Glomerular visceral epithelial cell (primary cell): ENCODE measurements around the gene F10.

Experiments used
- DNase-seq: peaks from one replicate; pipeline ENCODE4 v3.0.0-alpha.2; 2016; ENCODE audit errors: extremely low spot score

F10 gene

DNA sequence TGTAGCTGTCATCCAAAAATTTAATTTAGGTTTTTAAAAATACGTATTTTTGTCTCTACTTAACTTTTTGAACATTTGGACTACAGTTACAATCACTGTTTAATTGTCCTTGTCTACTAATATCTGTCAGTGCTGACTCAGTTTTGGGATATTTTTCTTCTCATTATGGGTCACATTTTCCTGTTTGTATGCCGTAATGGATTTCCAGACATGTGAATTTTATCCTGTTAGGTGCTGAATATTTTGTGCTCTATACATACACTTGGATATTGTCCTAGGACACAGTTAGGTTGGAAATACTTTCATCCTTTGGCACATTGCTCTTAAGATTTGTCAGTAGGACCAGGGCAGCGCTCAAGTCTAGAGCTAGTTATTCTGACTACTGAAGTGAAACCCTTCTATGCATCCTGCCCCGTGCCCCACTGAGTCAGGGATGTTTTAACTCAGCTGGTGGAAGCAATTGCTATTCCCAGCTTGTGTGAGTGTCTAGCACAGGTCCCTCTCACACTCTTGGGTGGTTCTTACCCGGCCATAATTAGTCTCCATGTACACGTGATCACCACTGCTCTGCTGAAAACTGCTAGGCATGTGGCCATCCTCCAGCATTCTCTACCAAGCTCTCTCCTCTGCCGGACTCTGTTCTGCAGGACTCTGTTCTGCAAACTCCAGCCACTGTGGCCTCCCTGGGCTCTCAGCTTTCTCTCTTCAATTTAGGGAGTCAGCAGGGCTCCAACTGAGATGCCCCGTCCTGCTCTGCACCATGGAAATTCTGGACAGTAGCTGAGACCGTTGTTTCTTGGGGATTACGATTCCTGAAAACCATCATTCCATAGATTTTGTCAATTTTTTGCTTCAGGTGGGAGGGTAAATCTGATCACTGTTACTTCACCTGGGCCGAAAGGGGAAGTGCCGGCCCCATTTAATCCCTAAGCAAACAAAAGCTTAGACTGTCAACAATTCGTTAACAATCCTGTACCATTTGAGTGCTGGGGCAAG, 47.0 kb downstream of the F10 start:
- no peak for DNase-seq

DNA sequence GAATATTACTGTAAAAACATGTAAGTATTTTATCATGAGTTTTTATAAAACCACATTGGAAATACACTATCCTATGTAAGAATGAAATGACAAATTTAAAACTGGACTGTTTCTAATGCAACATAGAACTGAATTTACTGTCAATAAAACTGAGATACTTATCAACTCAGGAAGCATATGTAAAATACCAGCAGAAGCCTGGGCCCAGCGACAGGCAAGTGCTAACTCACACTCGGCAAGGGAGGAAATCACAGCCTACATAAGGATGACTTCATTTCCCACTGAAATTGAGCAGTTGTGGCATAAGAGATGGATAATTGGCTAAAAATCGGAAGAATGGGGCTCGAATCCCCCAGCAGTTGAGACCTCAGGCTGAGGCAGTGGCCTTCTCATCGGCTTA, 47.9 kb downstream of the F10 start:
- no peak for DNase-seq

DNA sequence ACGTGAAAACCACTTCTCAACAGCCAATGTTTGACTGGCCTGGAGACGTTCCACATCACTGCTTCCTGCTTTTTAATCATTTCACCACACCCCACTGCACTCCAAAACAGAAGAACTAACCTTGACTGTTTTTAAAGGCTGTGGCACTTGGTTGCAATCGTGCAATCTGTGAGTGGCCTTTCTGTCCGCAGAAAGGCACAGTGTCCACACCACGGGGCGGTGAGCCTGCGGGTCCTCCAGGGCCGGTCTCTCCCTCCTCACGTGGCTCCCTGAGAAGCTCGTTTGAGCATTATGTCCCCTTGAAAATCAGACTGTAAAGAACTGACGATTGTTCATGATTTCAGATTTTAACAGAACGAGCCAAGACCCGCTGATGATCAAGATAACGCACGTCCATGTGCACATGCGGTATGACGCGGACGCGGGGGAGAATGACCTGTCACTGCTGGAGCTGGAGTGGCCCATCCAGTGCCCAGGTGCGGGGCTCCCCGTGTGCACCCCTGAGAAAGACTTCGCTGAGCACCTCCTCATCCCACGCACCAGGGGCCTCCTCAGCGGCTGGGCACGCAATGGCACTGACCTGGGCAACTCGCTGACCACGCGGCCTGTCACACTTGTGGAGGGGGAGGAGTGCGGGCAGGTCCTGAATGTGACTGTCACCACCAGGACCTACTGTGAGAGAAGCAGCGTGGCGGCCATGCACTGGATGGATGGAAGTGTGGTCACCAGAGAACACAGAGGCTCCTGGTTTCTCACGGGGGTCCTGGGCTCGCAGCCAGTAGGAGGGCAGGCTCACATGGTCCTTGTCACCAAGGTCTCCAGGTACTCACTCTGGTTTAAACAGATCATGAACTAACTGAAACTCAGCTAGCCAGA, 48.9 kb downstream of the F10 start:
- DNase-seq = peak; percentile 16

DNA sequence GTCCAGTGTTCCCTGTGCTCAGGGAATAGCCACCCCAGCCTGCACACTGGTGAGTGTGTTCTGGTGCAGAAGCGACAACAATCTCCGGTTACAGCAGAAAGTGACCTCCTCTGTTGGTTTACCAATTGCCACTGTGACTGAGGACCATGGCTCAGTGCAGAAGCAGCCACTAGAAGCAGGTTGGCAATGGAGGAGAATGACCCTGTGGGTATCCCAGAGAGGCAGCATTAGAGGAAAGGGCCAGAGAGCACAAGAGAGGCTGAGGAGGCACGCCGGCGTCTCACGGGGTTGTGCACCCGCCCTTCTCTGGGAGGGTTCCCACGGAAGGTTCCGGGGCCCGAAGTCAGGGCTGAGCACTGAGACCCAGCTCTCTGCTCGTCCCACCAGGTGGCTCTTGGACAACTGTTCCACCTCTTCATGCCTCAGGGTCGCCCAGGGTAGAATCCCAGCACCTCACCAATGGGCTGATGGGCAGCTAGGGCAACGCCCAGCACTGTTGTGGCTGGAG, 49.9 kb downstream of the F10 start:
- no peak for DNase-seq

DNA sequence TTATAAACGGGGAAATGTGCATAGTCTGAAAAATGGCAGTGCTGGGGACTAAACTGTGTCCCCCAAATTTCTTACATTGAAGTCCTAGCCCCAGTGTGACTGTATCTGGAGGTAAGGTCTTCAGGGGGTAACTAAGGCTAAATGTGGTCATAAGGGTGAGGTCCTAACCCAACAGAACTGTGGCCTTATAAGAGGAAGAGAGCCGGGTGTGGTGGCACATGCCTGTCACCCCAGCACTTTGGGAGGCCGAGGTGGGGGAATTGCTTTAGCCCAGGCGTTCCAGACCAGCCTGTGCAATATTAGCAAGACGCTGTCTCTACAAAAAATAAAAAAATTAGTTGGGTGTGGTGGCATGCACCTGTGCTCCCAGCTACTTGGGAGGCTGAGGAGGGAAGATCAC, 53.7 kb downstream of the F10 start:
- DNase-seq = no peak

DNA sequence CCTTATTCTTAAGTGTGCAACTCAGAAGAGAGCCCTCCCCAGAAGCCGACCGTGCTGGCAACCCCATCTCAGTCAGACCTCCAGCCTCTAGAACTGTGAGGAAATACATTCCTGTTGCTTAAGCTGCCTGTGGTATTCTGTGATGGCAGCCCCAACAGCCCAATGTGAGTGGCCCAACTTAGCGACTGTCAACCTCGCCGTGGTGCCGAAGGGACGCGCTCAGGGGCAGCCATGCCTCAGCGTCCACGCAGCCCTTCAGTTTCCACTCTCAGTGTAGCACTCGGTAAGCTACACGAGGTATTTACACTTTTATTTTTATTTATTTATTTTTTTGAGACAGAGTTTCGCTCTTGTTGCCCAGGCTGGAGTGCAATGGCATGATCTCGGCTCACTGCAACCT, 54.2 kb downstream of the F10 start:
- DNase-seq = no peak

DNA sequence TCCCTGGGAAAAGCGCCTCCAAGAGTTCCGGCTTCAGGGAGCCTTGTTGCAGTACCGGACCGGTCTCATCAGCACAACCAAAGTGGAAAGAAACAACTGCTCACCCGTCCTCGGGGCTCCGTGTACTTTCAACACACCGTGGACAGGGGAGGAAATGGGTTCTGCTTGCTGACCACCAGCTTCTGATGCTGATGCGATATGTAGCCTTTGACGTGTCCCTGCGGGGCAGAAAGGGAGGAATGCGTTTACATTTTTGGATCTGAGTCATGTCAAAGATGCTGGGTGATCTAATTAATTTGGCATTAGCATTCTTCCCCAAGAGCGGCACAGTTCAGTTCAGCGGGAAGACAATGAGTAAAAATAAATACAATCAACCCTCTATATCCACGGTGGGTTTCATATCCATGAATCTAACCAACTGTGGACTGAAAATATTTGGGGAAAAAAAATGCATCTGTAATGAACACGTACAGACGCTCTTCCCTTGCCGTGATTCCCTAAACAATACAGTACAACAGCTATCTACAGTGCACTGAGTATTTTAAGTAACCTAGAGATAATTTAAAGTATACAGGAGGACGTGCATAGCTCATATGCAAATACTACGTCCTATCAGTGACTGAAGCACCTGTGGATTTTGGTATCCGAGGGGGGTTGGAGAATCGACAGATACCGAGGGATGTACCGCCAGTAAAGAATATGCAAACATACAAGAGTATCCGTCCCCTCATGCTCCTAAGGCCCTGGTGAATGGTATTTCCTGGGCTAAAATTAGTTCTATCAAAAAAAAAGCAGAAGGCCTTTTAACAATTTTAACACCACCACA, 55.7 kb downstream of the F10 start:
- peak; percentile 68 for DNase-seq

DNA sequence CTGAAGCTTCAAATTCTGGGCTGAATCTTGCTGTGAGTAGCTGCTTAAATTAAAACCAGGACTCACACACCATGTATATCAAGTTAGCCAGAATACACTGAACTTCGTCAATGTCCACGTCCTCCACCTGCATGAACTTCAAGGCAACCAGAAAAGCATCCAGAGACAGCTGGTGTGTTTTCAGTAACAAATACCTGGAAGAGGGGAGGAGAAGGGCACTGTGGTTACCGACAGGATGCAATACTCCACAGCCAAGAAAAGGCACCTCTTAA, 56.2 kb downstream of the F10 start:
- DNase-seq = no peak

DNA sequence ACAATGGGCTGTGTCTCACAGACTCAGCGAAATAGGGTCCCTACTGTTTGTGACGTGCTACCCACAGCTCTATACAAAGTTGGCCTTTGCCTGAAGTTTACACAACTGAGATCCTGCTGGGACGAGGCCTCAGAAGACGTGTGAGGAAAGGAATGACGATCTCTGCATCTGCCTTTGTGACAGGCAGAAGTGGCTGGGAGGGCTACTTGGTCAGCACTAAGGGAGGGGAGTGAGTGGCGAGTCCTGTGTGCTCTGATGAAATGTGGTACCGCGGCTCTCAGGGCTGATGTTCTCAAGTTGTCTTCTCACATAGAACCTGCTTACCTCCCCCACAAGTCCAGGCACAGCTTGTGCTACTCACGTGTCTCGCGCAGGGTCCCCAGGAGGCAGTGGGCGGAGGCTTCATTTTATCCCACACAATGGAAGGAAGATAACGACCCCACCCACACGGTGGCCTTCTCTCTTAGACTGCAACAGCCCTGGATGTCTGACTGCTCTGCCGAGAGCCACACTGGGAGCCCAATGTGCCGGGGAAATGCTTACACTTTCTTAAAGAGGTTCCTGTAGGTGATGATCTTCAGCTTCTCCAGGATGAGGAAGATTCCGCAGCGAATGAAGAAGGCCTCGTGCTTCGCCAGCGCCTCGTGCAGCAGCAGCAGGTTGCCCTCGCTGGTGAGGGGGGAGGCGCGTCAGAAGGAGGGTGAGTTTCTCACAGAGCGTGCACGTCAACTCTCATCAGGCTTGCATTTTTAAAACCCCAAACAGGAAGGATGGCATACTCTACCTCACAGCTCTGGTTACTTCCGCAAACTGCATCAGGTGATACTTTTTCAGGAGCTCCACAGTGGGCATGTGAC, 57.0 kb downstream of the F10 start:
- no peak for DNase-seq

DNA sequence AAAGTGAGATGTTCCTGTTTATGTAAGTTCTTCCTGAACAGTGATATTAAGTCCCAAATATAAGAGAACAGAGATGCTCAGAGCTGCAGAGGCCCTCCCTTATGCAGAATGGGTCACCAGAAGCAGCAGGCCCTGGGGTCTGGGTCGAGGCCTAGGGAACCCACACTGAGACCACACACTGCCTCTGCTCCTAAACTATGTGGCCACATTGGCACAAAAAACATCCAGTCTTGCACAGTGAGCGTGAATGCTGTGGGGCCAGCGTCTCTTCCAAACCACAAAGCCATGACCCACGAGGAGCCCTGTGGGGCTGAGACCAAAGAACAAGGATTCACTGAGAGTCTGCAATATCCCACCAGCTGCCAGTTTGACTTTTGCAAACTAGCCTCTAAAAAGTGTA, 59.4 kb downstream of the F10 start:
- no peak for DNase-seq

DNA sequence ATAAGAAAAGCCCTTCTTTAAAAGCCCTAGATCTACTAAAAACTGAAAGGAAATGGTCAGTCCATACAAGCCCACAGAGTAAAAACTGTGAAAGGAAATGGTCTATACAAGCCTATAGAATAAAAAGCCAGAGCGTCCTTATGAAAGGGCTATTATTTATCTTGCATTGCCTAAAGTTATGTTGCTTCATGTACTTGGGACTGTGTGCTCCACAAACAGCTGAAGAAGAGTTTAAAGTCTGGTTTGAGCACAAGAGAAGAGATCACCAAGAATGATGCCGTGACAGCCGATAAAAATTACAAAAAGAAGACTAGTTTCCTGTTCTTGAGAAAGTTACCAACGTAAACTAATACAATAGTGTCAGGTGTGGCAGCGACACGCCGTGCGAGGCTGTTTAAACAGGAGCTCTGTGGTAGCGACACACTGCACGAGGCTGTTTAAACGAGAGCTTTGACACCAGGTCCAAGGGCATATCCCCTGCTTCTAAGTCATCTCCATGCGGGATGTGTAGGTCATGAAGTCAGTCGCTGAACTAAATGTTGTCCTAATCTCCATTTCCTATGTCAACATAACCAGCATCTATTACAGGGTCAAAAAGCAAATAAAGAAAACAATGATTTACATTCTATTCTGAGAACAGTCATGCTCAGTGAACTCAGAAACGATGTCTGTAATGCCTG, 61.0 kb downstream of the F10 start:
- DNase-seq = no peak

DNA sequence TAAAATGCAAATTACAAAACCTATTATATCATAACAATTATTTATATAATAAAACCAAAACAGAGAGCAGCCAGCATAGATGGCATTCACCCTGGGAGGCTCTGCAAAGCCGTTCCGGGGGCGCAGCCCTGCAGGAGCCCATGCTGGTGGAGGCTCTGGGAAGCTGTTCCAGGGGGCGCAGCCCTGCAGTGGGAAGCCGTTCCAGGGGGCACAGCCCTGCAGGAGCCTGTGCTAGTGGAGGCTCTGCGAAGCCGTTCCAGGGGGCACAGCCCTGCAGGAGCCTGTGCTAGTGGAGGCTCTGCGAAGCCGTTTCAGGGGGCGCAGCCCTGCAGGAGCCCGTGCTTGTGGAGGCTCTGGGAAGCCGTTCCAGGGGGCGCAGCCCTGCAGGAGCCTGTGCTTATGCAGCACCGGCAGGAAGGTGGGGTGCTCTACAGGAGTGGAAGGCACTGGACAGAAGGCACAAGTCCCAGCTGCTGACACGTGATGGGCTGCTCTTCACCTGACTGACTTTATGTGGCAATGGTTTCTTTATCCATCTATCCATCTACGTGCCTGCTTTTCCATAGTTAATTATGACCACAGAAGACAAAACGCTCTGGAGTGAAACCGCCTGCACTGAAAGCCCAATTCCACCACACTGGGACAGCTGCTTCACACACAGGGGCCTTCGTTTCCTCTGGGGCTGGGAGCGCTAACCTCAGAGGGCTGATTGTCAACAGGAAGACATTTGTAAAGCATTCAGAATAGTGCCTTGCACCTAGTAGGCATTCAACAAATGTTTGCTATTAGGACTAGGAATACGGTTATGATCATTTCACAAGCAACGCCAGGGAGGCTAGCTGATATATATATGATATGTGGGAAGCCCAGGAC, 62.2 kb downstream of the F10 start:
- no peak for DNase-seq

DNA sequence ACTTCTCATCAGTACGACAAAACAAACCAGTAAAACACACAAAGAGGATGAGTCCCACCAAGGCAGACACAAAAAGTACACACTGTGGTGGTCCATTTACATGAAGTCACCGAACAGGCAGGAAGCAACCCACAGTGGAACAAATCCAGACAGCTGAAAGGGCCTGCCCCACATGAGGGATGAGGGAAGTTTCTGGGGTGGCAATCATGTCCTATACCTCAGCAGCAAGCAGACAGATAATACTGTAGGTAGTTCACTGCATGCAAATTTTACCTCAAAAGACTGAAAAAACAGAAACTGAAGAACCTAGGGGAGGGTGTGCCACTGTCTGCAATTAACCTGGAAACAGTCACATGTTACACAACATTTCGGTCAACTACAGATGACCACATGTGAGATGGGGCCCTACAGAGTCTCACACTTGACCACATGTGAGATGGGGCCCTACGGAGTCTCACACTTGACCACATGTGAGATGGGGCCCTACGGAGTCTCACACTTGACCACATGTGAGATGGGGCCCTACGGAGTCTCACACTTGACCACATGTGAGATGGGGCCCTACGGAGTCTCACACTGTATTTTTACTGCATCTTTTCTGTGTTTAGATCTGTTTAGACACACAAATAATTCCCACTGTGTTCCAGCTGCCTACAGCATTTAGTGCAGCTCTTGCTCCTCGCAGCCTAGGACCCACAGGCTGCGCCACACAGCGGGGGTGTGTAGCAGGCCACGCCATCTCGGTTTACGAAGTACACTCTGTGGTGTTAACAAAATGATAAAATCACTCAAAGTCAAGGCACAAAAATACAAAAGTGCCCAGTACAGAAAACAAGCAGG, 63.7 kb downstream of the F10 start:
- DNase-seq = no peak

DNA sequence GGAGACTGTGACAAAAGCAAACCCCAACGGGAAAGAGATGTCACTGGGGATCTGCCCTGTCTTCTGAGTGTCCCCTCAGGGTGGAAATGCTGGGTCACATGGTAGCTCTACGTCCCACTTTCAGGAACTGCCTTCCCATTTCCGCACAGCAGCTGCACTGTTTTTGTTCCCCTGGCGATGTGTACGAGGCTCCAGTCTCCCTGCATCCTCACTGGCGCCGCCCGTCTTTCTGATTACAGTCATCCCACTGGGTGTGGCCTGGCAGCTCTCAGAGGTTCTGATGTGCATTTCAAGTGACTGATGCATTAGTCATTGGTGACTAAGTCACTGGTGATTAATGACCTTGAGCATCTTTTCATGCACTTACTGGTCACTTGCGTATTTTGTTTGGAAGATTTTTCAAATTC, 64.7 kb downstream of the F10 start:
- DNase-seq = peak; percentile 96

DNA sequence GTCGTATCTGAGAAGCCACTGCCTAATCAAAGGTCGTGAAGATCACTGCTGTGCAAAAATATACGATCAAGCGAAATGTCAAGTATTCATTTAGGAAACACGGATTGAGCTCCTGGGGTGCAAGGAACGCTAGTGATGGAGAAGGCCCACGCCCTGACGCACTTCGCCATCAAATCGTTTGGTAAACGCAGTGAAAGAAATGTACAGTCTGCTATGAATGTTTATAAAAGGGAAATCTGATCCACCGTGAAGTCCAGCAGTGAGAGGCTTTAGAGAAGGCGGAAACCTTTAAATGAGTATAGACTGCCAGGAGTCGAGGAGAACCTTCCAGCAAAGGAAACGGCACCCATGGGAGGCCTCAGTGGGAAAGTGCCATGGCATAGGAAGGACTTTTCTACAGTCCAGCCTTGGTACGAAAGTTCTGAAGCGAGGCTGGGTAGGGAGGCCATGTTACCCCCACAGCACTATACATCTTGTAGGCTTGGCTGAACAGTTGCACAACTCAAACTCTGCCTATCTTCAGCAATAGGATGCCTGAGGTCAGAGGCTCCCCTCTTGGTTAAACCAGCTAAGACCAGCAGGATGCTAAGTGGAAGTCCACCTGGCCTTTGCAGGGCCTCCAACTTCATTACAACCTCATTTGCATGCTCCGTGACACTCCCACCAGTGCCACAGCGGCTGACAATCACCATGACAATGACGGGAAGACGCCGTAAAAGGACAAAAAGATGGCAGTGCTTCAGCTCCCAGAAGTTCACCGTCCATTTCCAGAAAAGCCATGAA, 65.5 kb downstream of the F10 start:
- DNase-seq = no peak

DNA sequence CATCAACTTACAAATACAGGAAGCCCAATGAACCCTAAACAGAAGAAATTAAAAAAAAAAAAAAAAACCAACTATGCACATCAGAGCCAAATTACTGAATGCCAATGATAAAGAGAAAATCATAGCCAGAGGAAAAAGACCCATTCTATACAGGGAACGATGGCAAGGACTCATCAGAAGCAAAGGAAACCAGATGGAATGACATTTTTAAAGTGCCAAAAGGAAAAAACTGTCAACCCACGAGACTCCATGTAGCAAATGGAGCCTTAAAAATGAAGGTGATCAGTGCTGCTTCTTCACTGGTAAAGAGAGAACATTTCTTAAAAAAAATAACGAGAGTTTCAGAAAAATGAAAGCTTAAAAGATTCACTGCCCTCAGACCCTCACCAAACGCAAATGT, 67.6 kb downstream of the F10 start:
- no peak for DNase-seq

DNA sequence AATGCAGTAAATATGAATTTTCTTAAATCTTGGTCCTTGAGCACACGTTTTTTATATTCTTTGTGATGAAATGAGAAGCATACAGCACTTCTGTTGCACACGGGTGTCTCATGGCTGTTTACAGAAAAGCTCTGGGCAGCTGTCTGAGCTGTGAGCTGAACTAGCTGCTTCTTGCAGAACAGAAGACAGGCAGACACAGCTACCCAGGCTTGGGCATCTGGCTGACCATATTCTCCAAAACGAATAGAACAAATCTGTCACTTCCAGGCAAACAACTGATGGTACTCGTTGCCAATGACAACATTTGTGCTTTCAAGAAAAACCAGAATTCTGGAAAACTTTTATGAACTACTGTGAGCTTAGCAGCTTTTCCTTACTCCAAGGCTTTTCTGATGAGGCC, 69.7 kb downstream of the F10 start:
- no peak for DNase-seq

DNA sequence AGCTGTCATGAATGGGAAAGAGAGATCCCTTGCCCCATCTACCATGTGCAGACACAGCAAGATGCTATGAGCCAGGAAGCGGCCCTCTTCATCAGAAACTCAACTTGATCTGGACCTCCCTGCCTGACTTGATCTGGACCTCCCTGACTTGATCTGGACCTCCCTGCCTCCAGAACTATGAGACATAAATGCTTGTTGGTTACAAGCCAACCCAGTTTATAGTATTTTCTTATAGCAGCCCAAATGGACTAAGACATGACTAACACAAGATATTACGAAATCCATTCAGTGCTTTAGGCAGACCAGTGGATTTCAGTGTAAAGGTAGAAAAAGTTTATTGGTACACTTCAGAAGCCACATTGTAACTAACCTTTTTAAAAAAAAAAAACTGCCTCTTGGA, 70.3 kb downstream of the F10 start:
- DNase-seq = no peak
